ENCODE results near the gene SLC22A15. TPM values are rescaled to one million over a fixed set of nuclear protein-coding genes. Genes with fewer than 3 reads are reported as not detected.
"Not testable (repeated sequence)": the region's sequence is repeated elsewhere in the genome, so short reads cannot be mapped to it uniquely, and the experiment has no call there.

The SLC22A15 gene
- total RNA-seq, 6 experiments from 2014 or later = 3.2 to 5.9 (median 4.1) TPM

- Mint-ChIP-seq H3K4me3 (no peak overlapping the region), H3K9me3 (no peaks in the 10 kb centered on the region), H3K27ac (no peak overlapping the region), H3K27me3 (ENCODE audit: insufficient read depth) (no peaks in the 10 kb centered on the region), H3K36me3 (ENCODE audit: low read depth) (peaks cover 5% of the 10 kb centered on the region), H3K4me1 (ENCODE audit: low read depth) (peaks cover 42% of the 10 kb centered on the region)
- no peak for DNase-seq
- TF ChIP-seq CTCF (IDR thresholded peaks at IDR 0.05) = no peak
Observed at GRCh38 chr1:115982400-115982799, 6.1 kb downstream of the SLC22A15 start.

GRCh38 chr1:115983584-115983983 is 7.3 kb downstream of the SLC22A15 start:
- Mint-ChIP-seq H3K27ac (no peak overlapping the region), H3K9me3 (no peaks in the 10 kb centered on the region), H3K4me3 (no peak overlapping the region), H3K36me3 (ENCODE audit: low read depth) (no peaks in the 10 kb centered on the region), H3K4me1 (ENCODE audit: low read depth) (peaks cover 37% of the 10 kb centered on the region), H3K27me3 (ENCODE audit: insufficient read depth) (no peaks in the 10 kb centered on the region)
- TF ChIP-seq CTCF (IDR thresholded peaks at IDR 0.05) = no peak
- DNase-seq = no peak

- H3K9me3 Mint-ChIP-seq = no peaks in the 10 kb centered on the region
Observed at GRCh38 chr1:115987623-115988022, 11.3 kb downstream of the SLC22A15 start.

GRCh38 chr1:115988953-115989352 is 12.6 kb downstream of the SLC22A15 start:
- DNase-seq = no peak
- TF ChIP-seq CTCF (IDR thresholded peaks at IDR 0.05) = no peak
- no peak overlapping the region for H3K27ac Mint-ChIP-seq
- H3K4me3 Mint-ChIP-seq = no peak overlapping the region
- 0 out of 2 replicates have a peak, but pooled peaks cover 7% of the 10 kb centered on the region for H3K4me1 Mint-ChIP-seq (ENCODE audit: low read depth)
- no peaks in the 10 kb centered on the region for H3K9me3 Mint-ChIP-seq
- no peaks in the 10 kb centered on the region for H3K27me3 Mint-ChIP-seq (ENCODE audit: insufficient read depth)
- no peaks in the 10 kb centered on the region for H3K36me3 Mint-ChIP-seq (ENCODE audit: low read depth)

More at GRCh38 chr1:115987623-115988022, 11.3 kb downstream of the SLC22A15 start:
- Mint-ChIP-seq H3K27me3 (ENCODE audit: insufficient read depth) (no peaks in the 10 kb centered on the region), H3K27ac (no peak overlapping the region), H3K36me3 (ENCODE audit: low read depth) (no peaks in the 10 kb centered on the region), H3K4me3 (no peak overlapping the region), H3K4me1 (ENCODE audit: low read depth) (peaks cover 10% of the 10 kb centered on the region)
- no peak for TF ChIP-seq CTCF (IDR thresholded peaks at IDR 0.05)
- DNase-seq = no peak

GRCh38 chr1:115989699-115990098 is 13.4 kb downstream of the SLC22A15 start:
- Mint-ChIP-seq H3K4me1 (ENCODE audit: low read depth) (0 out of 2 replicates have a peak, but pooled peaks cover 7% of the 10 kb centered on the region), H3K27ac (no peak overlapping the region), H3K4me3 (no peak overlapping the region), H3K36me3 (ENCODE audit: low read depth) (peaks cover 2% of the 10 kb centered on the region), H3K27me3 (ENCODE audit: insufficient read depth) (no peaks in the 10 kb centered on the region), H3K9me3 (no peaks in the 10 kb centered on the region)
- no peak for TF ChIP-seq CTCF (IDR thresholded peaks at IDR 0.05)
- DNase-seq = no peak

GRCh38 chr1:115991909-115992308 is 15.6 kb downstream of the SLC22A15 start:
- DNase-seq = no peak
- peaks cover 24% of the 10 kb centered on the region for H3K36me3 Mint-ChIP-seq (ENCODE audit: low read depth)
- H3K4me1 Mint-ChIP-seq (ENCODE audit: low read depth) = 0 out of 2 replicates have a peak, but pooled peaks cover 7% of the 10 kb centered on the region
- no peak overlapping the region for H3K4me3 Mint-ChIP-seq
- TF ChIP-seq CTCF (IDR thresholded peaks at IDR 0.05) = no peak
- H3K27me3 Mint-ChIP-seq (ENCODE audit: insufficient read depth) = no peaks in the 10 kb centered on the region
- H3K9me3 Mint-ChIP-seq = peaks cover 2% of the 10 kb centered on the region
- no peak overlapping the region for H3K27ac Mint-ChIP-seq

- peaks cover 22% of the 10 kb centered on the region for H3K9me3 Mint-ChIP-seq
- DNase-seq; H3K27ac Mint-ChIP-seq; H3K27me3 Mint-ChIP-seq (ENCODE audit: insufficient read depth); H3K4me3 Mint-ChIP-seq: not testable (repeated sequence)
- H3K36me3 Mint-ChIP-seq (ENCODE audit: low read depth) = peaks cover 56% of the 10 kb centered on the region
- H3K4me1 Mint-ChIP-seq (ENCODE audit: low read depth) = peaks cover 20% of the 10 kb centered on the region
Observed at GRCh38 chr1:115997921-115998320, 21.6 kb downstream of the SLC22A15 start.
